Astrocyte (in vitro differentiated cells and primary cell): Measurements from ENCODE around the gene HS6ST3. TPM values are rescaled to one million over a fixed set of nuclear protein-coding genes. Genes with fewer than 3 reads are reported as not detected.

Source experiments
- DNase-seq: peaks from one replicate; pipeline ENCODE4 v3.0.0-alpha.2; 2010; ENCODE audit warnings: low read depth
- FAIRE-seq: peaks from 2 replicates; lab custom pipeline; 2011; peaks lifted over from hg19 to GRCh38; lab: Jason Lieb, UNC
- H2AFZ ChIP-seq: 2 replicates; pipeline ENCODE4 v1.6.0; 2012; ENCODE audit warnings: low read depth, low read length, inconsistent platforms
- H3K27ac ChIP-seq: 2 replicates; pipeline ENCODE4 v1.5.1; 2011; ENCODE audit warnings: low read depth, low read length, inconsistent platforms
- H3K27me3 ChIP-seq: 2 replicates; pipeline ENCODE4 v1.6.0; 2011; ENCODE audit warnings: low read length, inconsistent platforms; ENCODE audit not compliant: insufficient read depth
- H3K36me3 ChIP-seq: 2 replicates; pipeline ENCODE4 v1.5.1; 2011; ENCODE audit warnings: low read length, inconsistent platforms; ENCODE audit not compliant: insufficient read depth
- H3K4me1 ChIP-seq: 2 replicates; pipeline ENCODE4 v1.5.1; 2011; ENCODE audit warnings: low read length, inconsistent platforms; ENCODE audit not compliant: insufficient read depth
- H3K4me2 ChIP-seq: 2 replicates; pipeline ENCODE4 v1.6.0; 2012; ENCODE audit warnings: low read length, inconsistent platforms
- H3K4me3 ChIP-seq: 2 replicates; pipeline ENCODE4 v1.5.1; 2011; ENCODE audit warnings: low read depth, mild to moderate bottlenecking, low read length, inconsistent platforms; ENCODE audit not compliant: insufficient read depth
- H3K79me2 ChIP-seq: 2 replicates; pipeline ENCODE4 v1.6.0; 2012; ENCODE audit warnings: mild to moderate bottlenecking, low read length, inconsistent platforms; ENCODE audit not compliant: insufficient read depth
- H3K9ac ChIP-seq: 2 replicates; pipeline ENCODE4 v1.6.0; 2012; ENCODE audit warnings: mild to moderate bottlenecking, low read length, inconsistent platforms
- H3K9me3 ChIP-seq: 2 replicates; pipeline ENCODE4 v1.5.1; 2012; ENCODE audit warnings: low read depth, mild to moderate bottlenecking, low read length, inconsistent platforms; ENCODE audit not compliant: insufficient read depth
- H4K20me1 ChIP-seq: 2 replicates; pipeline ENCODE4 v1.6.0; 2012; ENCODE audit warnings: low read length, inconsistent platforms; ENCODE audit not compliant: insufficient read depth
- H3K27ac Mint-ChIP-seq: one replicate; pipeline ENCODE4 v1.8.0; 2021; ENCODE audit warnings: mild to moderate bottlenecking, mixed read lengths; ENCODE audit not compliant: unreplicated experiment
- H3K27me3 Mint-ChIP-seq: one replicate; pipeline ENCODE4 v1.8.0; 2021; ENCODE audit warnings: low read depth, mixed read lengths; ENCODE audit not compliant: unreplicated experiment
- H3K36me3 Mint-ChIP-seq: one replicate; pipeline ENCODE4 v1.8.0; 2021; ENCODE audit warnings: low read depth, mixed read lengths; ENCODE audit not compliant: unreplicated experiment
- H3K4me1 Mint-ChIP-seq: one replicate; pipeline ENCODE4 v1.8.0; 2021; ENCODE audit warnings: low read depth, mixed read lengths; ENCODE audit not compliant: unreplicated experiment
- H3K4me3 Mint-ChIP-seq: one replicate; pipeline ENCODE4 v1.8.0; 2021; ENCODE audit warnings: mild to moderate bottlenecking, moderate library complexity, mixed read lengths; ENCODE audit not compliant: unreplicated experiment
- H3K9me3 Mint-ChIP-seq: one replicate; pipeline ENCODE4 v1.8.0; 2021; ENCODE audit warnings: mild to moderate bottlenecking, mixed read lengths; ENCODE audit not compliant: unreplicated experiment
- EZH2 ChIP-seq: IDR thresholded peaks from 2 replicates; pipeline ENCODE4 v1.6.1; 2012; ENCODE audit warnings: mild to moderate bottlenecking, low read length, inconsistent platforms; ENCODE audit not compliant: insufficient read depth
- total RNA-seq: library from RNA; stranded (reverse); gene quantifications from 2 replicates; pipeline ENCODE4 v1.2.1, GENCODE V29; 2021
- TF ChIP-seq, protein P1 (sequence below): IDR thresholded peaks from 2 replicates; pipeline ENCODE4 v1.5.1; 2011; ENCODE audit warnings: low read depth, mild to moderate bottlenecking, inconsistent platforms, low read length, moderate library complexity; ENCODE audit not compliant: insufficient read depth

The HS6ST3 gene
- total RNA-seq, 1 donor from 2014 or later: 0.07 TPM

DNA sequence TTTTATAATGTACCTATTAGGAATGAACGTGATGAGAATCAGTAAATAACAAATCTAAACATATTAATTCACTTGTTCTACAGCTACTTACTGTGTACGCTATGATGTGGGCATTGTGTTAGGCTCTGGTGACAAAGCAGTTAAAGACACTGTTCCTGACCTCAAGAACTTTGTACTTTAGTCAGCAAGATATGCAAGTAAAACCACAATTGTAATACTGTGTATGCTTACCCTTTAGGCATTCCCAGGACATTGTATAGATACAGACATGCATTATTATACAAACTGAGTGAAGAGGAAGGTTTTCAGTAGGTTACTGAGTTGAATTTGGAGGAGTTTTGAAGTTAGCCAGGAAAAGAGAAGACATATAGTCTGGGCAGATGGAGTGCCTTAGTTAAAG, 435.8 kb downstream of the HS6ST3 start:
- Histone ChIP-seq H3K4me2 (no peak overlapping the region), H4K20me1 (no peaks in the 10 kb centered on the region), H3K79me2 (no peaks in the 10 kb centered on the region), H2AFZ (no peak overlapping the region), H3K9ac (no peak overlapping the region), H3K36me3 (no peaks in the 10 kb centered on the region), H3K27ac (no peak overlapping the region), H3K9me3 (no peaks in the 10 kb centered on the region), H3K4me1 (no peaks in the 10 kb centered on the region), H3K27me3 (no peaks in the 10 kb centered on the region), H3K4me3 (no peak overlapping the region)
- Mint-ChIP-seq H3K27ac (no peak overlapping the region), H3K36me3 (no peaks in the 10 kb centered on the region), H3K9me3 (no peaks in the 10 kb centered on the region), H3K27me3 (peaks cover 4% of the 10 kb centered on the region), H3K4me3 (no peak overlapping the region), H3K4me1 (no peaks in the 10 kb centered on the region)
- FAIRE-seq (no peak), DNase-seq (no peak)
- TF ChIP-seq, protein P1, sequence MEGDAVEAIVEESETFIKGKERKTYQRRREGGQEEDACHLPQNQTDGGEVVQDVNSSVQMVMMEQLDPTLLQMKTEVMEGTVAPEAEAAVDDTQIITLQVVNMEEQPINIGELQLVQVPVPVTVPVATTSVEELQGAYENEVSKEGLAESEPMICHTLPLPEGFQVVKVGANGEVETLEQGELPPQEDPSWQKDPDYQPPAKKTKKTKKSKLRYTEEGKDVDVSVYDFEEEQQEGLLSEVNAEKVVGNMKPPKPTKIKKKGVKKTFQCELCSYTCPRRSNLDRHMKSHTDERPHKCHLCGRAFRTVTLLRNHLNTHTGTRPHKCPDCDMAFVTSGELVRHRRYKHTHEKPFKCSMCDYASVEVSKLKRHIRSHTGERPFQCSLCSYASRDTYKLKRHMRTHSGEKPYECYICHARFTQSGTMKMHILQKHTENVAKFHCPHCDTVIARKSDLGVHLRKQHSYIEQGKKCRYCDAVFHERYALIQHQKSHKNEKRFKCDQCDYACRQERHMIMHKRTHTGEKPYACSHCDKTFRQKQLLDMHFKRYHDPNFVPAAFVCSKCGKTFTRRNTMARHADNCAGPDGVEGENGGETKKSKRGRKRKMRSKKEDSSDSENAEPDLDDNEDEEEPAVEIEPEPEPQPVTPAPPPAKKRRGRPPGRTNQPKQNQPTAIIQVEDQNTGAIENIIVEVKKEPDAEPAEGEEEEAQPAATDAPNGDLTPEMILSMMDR: no peak
- no peak for TF ChIP-seq EZH2

DNA sequence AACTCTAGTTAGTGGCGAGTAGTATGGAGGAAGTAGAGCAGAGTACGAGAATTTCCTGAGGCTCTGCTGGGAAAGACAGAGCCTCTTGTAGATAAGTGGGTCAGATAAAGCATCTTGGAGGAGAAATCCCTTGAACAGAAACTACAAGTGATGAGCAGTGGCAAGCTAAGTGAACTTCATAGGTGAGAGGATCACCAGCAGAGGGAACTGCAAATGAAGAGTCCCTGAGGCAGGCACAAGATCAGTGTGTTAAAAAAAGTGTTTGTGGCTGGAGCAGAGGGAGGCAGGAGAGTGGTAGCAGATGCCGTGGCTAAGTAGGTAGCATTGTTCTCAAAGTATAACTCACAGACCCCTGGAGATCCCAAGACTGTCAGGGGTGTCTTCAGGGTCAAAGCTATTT, 437.6 kb downstream of the HS6ST3 start:
- no peaks in the 10 kb centered on the region for H3K27me3 Mint-ChIP-seq
- no peaks in the 10 kb centered on the region for H3K4me1 Mint-ChIP-seq
- Histone ChIP-seq H4K20me1 (no peaks in the 10 kb centered on the region), H3K27ac (no peak overlapping the region), H3K9ac (no peak overlapping the region), H3K4me3 (no peak overlapping the region), H3K4me1 (no peaks in the 10 kb centered on the region), H3K36me3 (no peaks in the 10 kb centered on the region), H3K4me2 (no peak overlapping the region), H3K27me3 (no peaks in the 10 kb centered on the region), H3K9me3 (no peaks in the 10 kb centered on the region), H3K79me2 (no peaks in the 10 kb centered on the region), H2AFZ (no peak overlapping the region)
- TF ChIP-seq EZH2: no peak
- TF ChIP-seq, protein P1: no peak
- no peaks in the 10 kb centered on the region for H3K9me3 Mint-ChIP-seq
- H3K36me3 Mint-ChIP-seq: no peaks in the 10 kb centered on the region
- no peak overlapping the region for H3K4me3 Mint-ChIP-seq
- FAIRE-seq: no peak
- no peak overlapping the region for H3K27ac Mint-ChIP-seq
- no peak for DNase-seq

DNA sequence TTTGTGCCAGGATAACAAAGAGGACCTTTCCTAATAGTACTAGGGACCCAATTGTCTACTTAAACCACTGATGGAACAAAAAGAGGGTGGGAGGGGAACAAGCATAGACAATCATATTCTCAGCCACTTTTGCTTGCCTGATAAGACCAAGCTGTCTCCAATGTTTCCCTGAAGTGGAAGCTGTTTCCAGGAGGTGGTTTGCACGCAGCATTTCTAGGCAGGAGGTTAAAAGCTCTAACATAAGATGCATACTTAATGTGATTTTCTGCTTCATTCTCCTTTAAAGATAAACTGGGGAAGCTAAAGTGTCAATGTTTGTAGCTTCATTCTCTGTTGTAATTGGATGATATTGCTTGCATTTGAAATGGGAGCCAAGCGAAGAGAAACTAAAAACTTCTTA, 442.9 kb downstream of the HS6ST3 start:
- Histone ChIP-seq H3K27ac (no peak overlapping the region), H3K9ac (no peak overlapping the region), H3K36me3 (no peaks in the 10 kb centered on the region), H3K79me2 (no peaks in the 10 kb centered on the region), H2AFZ (no peak overlapping the region), H3K27me3 (no peaks in the 10 kb centered on the region), H3K4me3 (no peak overlapping the region), H3K4me2 (no peak overlapping the region), H3K4me1 (no peaks in the 10 kb centered on the region), H3K9me3 (no peaks in the 10 kb centered on the region), H4K20me1 (no peaks in the 10 kb centered on the region)
- no peak overlapping the region for H3K4me3 Mint-ChIP-seq
- no peaks in the 10 kb centered on the region for H3K36me3 Mint-ChIP-seq
- FAIRE-seq (no peak), DNase-seq (no peak)
- TF ChIP-seq, protein P1: no peak
- TF ChIP-seq EZH2: no peak
- H3K27ac Mint-ChIP-seq: no peak overlapping the region
- H3K4me1 Mint-ChIP-seq: no peaks in the 10 kb centered on the region
- H3K9me3 Mint-ChIP-seq: no peaks in the 10 kb centered on the region
- H3K27me3 Mint-ChIP-seq: peaks cover 3% of the 10 kb centered on the region
